ENCODE results near the gene KLC3.

DNA sequence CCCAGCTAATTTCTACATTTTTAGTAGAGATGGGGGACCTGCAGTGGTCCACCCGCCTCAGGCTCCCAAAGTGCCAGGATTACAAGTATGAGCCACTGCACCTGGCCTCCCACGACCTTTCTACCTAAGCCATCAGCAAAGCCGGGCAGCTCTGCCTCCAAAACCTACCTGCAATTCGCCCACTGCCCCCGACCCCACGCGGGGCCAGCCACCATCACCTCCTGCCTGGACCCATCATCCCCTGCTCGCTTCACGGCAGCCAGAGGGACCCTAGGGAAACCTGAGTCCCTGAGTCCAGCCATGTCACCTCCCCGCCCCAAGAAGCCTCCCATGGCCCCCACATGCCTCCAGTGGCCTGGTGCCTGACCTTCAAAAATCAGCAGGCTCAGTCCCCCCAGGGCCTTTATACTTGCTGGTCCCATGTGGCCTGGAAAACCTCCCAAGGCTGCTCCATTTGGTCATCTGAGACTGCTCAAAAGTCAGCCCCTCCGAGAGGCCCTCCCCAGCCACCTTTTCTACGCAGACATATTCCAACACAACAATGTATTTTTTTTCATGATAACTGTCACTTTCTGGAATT lies 17.8 kb downstream of the KLC3 start:
- TF ChIP-seq, protein P1, sequence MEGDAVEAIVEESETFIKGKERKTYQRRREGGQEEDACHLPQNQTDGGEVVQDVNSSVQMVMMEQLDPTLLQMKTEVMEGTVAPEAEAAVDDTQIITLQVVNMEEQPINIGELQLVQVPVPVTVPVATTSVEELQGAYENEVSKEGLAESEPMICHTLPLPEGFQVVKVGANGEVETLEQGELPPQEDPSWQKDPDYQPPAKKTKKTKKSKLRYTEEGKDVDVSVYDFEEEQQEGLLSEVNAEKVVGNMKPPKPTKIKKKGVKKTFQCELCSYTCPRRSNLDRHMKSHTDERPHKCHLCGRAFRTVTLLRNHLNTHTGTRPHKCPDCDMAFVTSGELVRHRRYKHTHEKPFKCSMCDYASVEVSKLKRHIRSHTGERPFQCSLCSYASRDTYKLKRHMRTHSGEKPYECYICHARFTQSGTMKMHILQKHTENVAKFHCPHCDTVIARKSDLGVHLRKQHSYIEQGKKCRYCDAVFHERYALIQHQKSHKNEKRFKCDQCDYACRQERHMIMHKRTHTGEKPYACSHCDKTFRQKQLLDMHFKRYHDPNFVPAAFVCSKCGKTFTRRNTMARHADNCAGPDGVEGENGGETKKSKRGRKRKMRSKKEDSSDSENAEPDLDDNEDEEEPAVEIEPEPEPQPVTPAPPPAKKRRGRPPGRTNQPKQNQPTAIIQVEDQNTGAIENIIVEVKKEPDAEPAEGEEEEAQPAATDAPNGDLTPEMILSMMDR (IDR thresholded peaks at IDR 0.05), result no peak
- no peak for TF ChIP-seq POLR2A (IDR thresholded peaks at IDR 0.05)
